HuH-7.5 (cell line): Measurements from ENCODE around the gene DUOX2.
"Not testable (repeated sequence)": the region's sequence is repeated elsewhere in the genome, so short reads cannot be mapped to it uniquely, and the experiment has no call there.

Experiments used
- DNase-seq: peaks from one replicate; pipeline ENCODE4 v3.0.0; 2011; ENCODE audit warnings: low spot score

DUOX2 gene

GRCh38 chr15:45118996-45119395 lies 5.0 kb upstream of the DUOX2 start:
- DNase-seq: no peak

- DNase-seq: peak; percentile 98
Measured at GRCh38 chr15:45118131-45118588, 4.2 kb upstream of the DUOX2 start.

- DNase-seq: no peak
Measured at GRCh38 chr15:45117308-45118130, 3.5 kb upstream of the DUOX2 start.

DNA sequence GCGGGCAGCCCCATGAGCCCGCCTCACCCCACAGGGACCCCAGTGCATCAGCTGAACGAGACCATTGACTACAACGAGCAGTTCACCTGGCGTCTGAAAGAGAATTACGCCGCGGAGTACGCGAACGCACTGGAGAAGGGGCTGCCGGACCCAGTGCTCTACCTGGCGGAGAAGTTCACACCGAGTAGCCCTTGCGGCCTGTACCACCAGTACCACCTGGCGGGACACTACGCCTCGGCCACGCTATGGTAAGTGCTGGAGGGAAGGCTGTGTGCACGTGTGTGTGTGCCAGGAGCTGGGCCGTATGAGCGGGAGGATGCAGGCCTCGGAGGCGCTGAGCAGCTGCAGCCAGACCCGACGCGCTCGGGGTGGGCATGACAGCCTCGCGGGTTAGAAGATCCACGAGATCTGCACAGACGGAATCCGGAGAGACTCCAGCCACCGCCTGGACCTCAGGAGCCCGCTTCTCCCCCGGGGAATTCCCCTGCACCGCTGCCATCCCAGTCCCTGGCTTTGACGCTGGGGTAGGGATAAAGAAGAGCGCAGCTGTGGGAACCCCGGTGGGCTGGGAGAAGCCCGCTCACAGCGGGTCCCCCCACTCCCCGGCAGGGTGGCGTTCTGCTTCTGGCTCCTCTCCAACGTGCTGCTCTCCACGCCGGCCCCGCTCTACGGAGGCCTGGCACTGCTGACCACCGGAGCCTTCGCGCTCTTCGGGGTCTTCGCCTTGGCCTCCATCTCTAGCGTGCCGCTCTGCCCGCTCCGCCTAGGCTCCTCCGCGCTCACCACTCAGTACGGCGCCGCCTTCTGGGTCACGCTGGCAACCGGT lies 2.7 kb upstream of the DUOX2 start:
- DNase-seq: no peak

- no peak for DNase-seq
Measured at GRCh38 chr15:45116006-45116481, 2.1 kb upstream of the DUOX2 start.

DNA sequence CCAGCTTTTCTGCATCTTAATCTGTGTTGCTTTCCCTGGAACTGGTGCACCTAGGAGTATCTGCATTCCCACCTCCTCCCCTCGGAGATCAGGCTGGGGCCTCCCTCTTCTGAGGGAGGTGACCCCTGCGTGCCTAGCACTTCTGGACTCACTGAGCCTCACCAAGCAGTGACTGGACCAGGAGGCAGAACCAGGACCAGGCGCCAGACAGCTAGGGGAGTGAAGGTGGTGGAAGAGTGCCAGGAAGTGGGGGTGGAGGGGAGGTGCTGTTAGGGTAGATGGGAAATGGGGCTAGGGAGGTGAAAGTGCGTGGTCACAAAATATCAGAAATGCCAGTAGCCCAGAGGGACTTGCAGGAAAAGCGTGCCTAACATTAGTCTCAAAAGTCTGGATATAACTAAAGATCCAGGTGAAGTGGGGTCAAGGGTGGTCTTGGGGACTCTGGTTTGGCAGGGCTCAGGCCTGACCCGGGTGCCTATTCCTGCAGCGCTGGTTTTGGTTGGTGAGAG lies 1.4 kb upstream of the DUOX2 start:
- no peak for DNase-seq

GRCh38 chr15:45114751-45115085 lies 746 bp upstream of the DUOX2 start:
- DNase-seq: no peak

DNA sequence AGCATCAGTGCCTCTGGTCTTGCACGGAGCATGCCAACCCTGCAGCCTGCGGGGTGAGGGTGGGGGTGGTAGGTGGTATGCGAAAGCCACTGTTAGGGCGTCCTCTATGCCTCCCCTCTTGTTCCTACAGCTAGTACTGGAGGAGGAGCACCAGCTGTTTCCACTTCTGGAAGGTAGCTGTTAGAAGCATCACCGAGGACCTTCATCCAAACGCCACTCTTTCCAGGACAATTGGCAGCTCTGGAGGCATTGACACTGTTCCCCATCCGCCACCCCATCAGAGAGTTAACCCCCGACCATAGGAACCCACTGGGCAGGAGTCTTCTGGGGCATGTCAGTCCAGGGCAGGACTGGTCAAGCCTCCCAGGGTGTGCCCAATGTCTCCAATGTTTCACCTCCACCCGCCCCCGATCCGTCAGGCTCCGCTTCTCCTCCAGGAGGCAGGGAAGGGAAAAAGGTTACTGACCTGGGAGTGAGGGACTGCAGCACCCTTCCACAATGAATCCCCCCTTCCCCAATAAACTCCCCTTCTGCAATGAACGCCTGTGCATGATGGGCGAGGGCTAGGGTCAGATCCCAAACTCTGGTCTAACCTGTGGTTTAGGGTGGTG lies 487 bp downstream of the DUOX2 start:
- DNase-seq: no peak

DNA sequence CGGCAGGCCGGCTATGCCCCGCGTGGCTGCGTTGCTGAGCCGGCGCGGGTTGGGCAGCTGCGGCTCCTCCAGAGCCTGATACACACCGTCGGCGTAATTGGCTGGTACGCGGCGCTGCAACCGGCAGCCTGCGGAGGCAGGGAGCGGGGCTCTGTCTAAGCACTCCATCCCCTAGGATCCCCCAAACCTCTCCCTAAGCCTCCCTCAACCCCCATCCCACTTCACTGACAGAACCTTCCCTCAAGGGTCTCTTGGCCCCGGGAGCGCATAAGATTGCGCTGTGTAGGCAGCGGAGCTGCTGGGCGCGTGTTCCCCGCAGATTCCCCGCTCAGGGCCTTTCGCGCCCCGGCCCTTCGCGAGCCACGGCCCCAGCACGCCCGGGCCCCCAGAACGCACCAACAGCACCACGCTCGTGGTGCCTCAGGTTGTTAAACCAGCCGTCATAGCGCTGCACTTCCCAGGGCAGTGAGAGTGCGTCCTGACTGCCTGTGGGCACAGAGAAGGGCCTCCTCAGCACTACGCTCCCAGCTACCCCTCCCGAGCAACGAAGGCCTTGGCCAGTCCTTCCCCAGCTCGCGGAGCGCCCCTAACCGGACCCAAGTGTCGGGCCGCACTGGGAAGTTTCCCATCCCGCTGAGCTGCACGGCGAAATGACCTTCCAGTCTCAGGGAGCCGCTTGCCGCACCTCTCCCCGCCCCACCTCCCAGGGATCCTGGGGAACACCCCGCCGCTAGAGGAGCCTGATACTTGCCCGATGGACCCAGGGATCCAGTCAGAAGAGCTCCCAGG lies 1.2 kb downstream of the DUOX2 start:
- DNase-seq: no peak

- DNase-seq: no peak
Measured at GRCh38 chr15:45112143-45112590, 1.8 kb downstream of the DUOX2 start.

DNA sequence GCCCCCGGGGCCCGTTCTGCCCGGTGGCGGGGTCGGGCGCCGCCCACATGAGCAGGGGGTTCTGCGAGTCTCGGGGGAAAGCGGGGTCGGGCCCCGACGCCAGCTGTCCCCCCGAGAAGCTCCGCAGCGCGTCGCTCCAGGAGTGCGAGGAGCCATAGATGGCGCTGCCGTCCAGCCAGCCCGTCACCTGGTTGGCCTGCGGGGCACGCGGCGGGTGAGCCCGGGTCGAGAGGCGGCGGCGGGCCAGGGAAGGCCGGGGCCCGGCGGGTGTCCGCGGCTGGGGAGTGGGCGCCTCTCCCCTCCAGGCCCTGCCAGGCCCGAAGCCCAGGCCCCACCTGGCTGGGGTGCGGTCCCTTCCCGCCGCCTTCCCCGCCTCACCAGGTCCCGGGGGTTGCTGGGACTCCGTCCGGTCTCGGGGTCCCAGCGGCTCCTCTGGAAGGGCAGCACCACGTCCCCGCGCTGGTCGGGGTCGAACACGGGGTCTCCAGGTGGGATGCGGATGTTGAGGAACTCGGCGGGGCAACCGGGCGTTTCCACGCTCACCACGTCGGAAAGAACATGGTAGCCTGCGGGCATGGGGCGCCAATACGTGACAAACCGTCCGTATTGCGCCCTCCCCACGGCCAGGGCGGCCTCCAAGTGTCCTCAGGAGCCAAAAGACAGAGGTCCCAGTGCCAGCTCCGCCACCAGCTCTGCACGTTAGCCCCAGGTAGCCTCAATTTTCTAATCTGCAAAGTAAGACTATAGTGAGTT lies 2.4 kb downstream of the DUOX2 start:
- DNase-seq: no peak

DNA sequence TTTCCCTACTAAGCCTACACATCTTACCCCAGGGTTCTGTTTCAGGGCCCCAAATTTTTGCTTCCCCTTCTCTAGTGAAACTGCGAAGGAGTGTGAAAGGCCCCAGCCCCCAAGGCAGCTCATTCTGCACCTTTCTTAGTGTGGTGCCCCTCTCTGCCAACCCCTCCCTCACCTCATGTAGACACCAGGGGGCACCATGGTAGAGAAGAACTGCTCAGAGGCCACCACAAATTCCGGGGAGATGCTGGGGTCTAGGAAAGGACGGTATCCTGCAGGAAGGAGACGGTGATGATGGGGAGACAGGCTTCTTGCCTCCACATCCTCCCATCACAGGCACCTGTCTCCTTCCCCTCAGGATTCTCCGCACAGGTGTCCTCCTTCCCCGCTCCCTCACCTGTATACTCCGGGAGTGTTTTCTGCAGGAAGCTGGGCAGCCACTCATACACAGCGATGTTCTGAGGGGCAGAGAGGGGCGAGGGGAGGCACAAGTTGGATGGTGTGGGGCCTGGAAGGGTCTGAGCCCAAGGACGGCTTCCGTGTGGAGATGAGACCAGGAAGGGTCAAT lies 3.6 kb downstream of the DUOX2 start:
- DNase-seq: no peak

- DNase-seq: no peak
Measured at GRCh38 chr15:45107941-45108630, 5.9 kb downstream of the DUOX2 start.

GRCh38 chr15:45106002-45106790 lies 7.8 kb downstream of the DUOX2 start:
- no peak for DNase-seq

- no peak for DNase-seq
Measured at GRCh38 chr15:45105586-45105985, 8.4 kb downstream of the DUOX2 start.

DNA sequence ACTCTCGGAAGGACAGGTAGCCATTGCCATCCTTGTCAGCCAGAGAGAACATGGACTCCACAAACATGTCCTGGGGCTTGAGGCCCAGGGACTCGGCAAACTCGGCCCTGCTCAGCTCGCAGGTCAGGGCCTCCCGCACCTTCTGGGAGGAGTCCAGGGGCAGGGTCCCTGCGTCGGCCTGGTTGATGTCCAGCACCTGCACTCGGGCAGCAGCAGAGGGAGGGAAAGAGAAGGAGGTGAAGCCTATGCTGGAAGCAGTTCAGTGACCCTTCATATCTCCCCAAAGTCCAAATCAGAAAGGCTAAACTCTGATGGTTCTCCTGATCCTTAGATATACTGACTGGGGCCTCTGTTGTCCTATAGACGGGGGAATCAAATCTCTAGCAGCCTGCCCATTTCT lies 9.8 kb downstream of the DUOX2 start:
- not testable (repeated sequence) for DNase-seq

DNA sequence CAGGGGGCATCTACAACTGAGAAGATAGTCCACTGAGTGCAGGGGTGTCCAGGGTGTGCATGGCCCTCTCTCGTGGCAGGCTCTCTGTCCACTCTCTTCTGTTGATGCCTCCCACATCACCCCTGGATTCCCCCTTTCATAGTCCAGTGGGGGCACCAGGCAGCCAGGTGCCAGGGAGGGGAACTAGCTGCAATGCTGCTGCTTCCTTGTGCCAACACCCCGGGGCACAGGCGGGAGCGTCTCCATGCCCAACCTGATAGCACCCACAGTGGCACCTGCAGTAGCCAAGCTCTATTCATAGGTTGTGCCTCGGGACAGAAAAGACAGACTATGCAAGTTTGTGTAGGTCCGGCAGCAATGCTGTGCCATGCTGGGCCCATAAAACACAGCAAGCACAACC lies 11.7 kb downstream of the DUOX2 start:
- DNase-seq: no peak

GRCh38 chr15:45101749-45102148 lies 12.2 kb downstream of the DUOX2 start:
- no peak for DNase-seq
